AG04450 (cell line): Measurements from ENCODE around the gene DHCR7. TPM values are rescaled to one million over a fixed set of nuclear protein-coding genes. Genes with fewer than 3 reads are reported as not detected.

ENCODE experiments used
- CTCF ChIA-PET: fragments of 300-600, 350-600 bp; formaldehyde crosslinking; extraction: SDS; loops from one replicate; lab custom pipeline; 2022; ENCODE audit warnings: antibody characterized with exemption, inconsistent platforms; lab: Charles Lee
- POLR2A ChIA-PET: fragments of 350-600 bp; formaldehyde crosslinking; extraction: SDS; loops from one replicate; lab custom pipeline; 2021; ENCODE audit warnings: antibody characterized with exemption, inconsistent platforms; lab: Yijun Ruan, JAX
- DNase-seq: peaks from one replicate; pipeline ENCODE4 v3.0.0-alpha.2; 2011; ENCODE audit warnings: low read depth, low spot score
- H3K27ac ChIP-seq: one replicate; pipeline ENCODE4 v1.5.1; 2012; ENCODE audit warnings: low read depth, low read length, control low read depth
- H3K27me3 ChIP-seq: one replicate; pipeline ENCODE4 v1.6.0; 2012; ENCODE audit warnings: low read length; ENCODE audit not compliant: control insufficient read depth, insufficient read depth
- H3K4me3 ChIP-seq: 2 replicates; pipeline ENCODE4 v1.5.1; 2011; ENCODE audit warnings: mild to moderate bottlenecking, low read depth, low read length, control low read depth
- H3K9me3 ChIP-seq: 2 replicates; pipeline ENCODE4 v1.5.1; 2012; ENCODE audit warnings: low read length; ENCODE audit not compliant: control insufficient read depth, insufficient read depth
- polyA plus RNA-seq: library from polyadenylated mRNA; depleted of rRNA; stranded (reverse); fragments of >200 nt; gene quantifications from 2 replicates; pipeline ENCODE4 v1.2.3, GENCODE V29; 2011
- TF ChIP-seq, protein P1 (sequence below): IDR thresholded peaks from 2 replicates; pipeline ENCODE4 v1.5.1; 2011; ENCODE audit warnings: low read depth, low read length, control low read depth, inconsistent platforms

DHCR7 gene
- polyA plus RNA-seq, 1 experiment = 40.2 TPM

DNA sequence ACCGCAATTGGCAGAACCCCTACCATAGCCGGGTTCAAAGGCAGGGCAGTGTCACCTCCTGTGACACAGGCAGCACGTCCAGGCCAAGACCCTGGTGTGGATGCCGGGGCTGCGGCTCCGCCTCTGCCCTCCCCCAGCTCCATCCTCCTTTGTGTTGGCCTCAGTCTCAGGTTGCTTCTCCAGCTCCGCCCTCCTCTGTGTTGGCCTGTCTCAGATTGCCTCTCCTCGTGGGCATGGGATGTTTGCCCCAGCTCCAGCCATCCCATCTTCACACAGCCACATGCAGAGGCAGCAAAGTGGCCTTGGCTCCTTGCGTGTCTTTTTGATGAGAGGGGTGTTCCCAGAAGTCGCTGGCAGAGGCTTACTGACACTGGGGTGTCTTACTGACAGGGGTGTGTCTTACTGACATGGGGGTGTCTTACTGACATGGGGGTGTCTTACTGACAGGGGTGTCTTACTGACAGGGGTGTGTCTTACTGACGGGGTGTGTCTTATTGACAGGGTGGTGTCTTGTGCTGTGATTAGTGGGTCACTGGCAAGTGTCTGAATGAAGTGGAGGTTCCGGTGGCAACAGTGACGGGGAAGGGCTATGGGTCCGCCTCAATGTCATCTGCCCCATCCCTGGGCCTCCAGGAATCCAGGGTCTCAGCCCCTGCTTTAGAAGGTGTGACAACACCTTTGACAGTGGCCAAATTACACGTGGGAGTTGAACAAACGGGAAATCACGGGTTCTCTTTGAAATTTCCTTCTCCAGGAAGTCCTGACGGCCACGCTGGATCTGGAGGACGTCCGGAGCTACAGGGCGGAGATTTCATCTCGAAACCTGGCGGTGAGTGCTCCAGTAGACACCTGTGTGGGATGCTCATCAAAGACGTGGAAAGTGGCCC is 29.7 kb upstream of the DHCR7 start:
- no peak for DNase-seq
- ChIA-PET POLR2A (no interaction called here), CTCF (no interaction called here)
- Histone ChIP-seq H3K4me3 (no peak overlapping the region), H3K9me3 (no peaks in the 10 kb centered on the region; the same call in 1 of the 2 replicates), H3K27ac (no peak overlapping the region), H3K27me3 (no peaks in the 10 kb centered on the region)
- TF ChIP-seq, protein P1, sequence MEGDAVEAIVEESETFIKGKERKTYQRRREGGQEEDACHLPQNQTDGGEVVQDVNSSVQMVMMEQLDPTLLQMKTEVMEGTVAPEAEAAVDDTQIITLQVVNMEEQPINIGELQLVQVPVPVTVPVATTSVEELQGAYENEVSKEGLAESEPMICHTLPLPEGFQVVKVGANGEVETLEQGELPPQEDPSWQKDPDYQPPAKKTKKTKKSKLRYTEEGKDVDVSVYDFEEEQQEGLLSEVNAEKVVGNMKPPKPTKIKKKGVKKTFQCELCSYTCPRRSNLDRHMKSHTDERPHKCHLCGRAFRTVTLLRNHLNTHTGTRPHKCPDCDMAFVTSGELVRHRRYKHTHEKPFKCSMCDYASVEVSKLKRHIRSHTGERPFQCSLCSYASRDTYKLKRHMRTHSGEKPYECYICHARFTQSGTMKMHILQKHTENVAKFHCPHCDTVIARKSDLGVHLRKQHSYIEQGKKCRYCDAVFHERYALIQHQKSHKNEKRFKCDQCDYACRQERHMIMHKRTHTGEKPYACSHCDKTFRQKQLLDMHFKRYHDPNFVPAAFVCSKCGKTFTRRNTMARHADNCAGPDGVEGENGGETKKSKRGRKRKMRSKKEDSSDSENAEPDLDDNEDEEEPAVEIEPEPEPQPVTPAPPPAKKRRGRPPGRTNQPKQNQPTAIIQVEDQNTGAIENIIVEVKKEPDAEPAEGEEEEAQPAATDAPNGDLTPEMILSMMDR = no peak

DNA sequence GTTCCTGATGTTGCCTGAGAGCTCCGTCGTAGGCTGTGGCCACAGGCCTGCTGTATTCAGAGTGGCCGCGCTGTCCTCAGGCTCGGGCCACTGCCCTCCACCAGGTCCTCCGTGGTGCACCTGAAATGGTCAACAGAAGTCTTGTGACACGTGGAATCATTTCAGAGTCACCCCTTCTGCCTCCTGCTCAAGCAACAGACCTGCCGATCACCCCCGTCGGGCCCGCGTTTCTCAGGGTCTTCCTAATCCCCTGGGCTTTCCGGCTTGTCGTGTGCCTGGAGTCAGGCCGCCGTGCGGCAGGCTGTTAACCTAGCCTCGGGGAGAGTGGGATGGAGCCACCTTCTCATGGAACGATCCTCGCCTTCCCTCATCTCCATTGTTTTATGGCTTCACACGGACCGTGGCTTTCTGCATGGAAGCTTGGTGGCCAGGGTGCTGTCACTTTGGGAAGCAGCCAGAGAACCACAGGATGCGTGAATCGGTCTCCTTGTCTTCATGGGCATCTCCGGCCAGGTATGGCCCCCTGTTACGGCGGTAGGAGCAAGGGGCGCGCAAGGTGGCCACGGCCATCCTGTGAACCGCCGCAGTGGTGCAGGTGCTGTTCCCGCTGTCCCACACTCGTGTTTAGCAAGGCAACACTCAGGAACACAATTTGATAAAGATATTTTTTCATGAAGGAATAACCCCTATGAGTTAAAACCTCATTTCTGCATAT is 28.9 kb upstream of the DHCR7 start:
- H3K27me3 ChIP-seq = no peaks in the 10 kb centered on the region
- TF ChIP-seq, protein P1 = no peak
- POLR2A ChIA-PET = no interaction called here
- CTCF ChIA-PET = no interaction called here
- no peaks in the 10 kb centered on the region; the same call in 1 of the 2 replicates for H3K9me3 ChIP-seq
- no peak overlapping the region for H3K27ac ChIP-seq
- H3K4me3 ChIP-seq = no peak overlapping the region
- no peak for DNase-seq

DNA sequence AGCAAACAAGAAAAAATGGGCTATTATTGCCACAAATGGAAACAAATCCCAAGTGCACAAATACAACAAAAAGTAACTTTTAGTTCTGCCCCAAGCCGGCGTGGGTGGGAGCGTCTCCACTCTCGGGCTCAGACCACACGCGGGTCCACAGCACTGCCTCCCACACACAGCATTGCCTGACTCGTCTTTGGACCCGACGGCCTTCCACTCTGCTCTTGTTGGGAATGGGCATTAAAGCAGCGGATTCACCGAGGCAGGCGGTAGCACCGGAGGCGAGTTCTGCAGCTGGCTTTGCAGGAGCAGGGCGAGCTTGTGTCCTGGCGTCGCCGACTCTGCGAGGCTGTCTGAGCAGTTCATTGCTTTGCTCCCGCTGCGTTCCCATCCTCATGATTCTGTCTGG is 27.8 kb upstream of the DHCR7 start:
- Histone ChIP-seq H3K4me3 (no peak overlapping the region), H3K27me3 (no peaks in the 10 kb centered on the region), H3K27ac (no peak overlapping the region), H3K9me3 (no peaks in the 10 kb centered on the region)
- CTCF ChIA-PET = no interaction called here
- no peak for DNase-seq
- TF ChIP-seq, protein P1 = no peak
- POLR2A ChIA-PET = no interaction called here

DNA sequence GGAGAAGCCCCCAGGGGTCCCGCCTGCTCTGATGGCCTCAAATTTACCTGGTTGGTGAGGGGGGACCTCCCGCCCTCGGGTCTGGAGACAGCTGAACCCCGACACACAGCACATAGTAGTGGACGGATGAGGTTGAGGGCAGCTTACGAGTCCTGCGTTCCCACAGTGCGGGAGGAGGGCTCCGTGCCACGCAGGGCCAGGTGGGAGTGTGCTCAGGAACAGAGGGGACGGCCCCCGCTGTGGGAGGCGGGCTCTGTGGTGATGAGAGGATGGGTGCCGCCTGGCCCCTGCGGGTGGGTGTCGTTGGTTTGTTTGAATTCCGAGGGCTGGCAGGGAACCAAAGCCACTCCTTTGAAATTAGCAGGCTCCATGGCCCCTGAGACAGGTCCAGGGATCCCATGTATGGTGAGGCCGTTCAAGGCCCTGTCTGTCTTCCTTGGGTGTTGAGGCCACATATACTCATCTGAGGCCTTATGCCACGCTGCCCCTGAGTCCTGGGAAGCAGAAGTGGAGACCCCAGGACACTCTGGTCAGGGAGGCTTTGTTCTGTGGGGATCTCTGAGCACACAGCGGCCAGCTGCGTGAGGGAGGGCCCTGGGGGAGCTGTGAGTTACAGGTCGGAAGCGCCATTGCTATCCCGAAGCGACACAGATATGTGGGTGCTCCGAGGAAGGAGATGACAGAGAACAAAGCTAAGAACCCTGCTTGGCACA is 26.7 kb upstream of the DHCR7 start:
- POLR2A ChIA-PET = no interaction called here

More for the DNA sequence above, 26.7 kb upstream of the DHCR7 start:
- Histone ChIP-seq H3K4me3 (no peak overlapping the region), H3K27me3 (no peaks in the 10 kb centered on the region), H3K27ac (no peak overlapping the region), H3K9me3 (no peaks in the 10 kb centered on the region)
- no peak for DNase-seq
- CTCF ChIA-PET = no interaction called here
- TF ChIP-seq, protein P1 = no peak
